GM19193 (cell line): ENCODE results near the gene DDX10.

Experiments used
- POLR2A ChIP-seq: IDR thresholded peaks from 4 replicates; pipeline ENCODE4 v1.6.1; 2011; ENCODE audit not compliant: insufficient read depth, insufficient read length; ENCODE audit errors: extremely low read depth

The DDX10 gene

GRCh38 chr11:108961095-108961494, 296.2 kb downstream of the DDX10 start:
- no peak for TF ChIP-seq POLR2A

DNA sequence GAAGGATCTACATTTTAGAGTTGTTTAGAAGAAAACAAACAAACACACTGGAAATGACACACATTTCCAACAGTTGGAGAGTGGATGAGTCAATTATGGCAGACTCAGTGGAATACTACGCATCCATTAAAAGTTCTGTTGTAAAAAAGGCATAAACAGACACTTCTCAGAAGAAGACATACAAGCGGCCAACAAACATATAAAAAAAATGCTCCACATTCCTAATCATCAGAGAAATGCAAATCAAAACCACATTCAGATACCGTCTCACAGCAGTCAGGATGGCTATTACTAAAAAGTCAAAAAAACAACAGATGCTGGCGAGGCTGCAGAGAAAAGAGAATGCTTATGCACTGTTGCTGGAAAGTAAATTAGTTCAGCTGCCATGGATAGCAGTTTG, 298.2 kb downstream of the DDX10 start:
- no peak for TF ChIP-seq POLR2A

DNA sequence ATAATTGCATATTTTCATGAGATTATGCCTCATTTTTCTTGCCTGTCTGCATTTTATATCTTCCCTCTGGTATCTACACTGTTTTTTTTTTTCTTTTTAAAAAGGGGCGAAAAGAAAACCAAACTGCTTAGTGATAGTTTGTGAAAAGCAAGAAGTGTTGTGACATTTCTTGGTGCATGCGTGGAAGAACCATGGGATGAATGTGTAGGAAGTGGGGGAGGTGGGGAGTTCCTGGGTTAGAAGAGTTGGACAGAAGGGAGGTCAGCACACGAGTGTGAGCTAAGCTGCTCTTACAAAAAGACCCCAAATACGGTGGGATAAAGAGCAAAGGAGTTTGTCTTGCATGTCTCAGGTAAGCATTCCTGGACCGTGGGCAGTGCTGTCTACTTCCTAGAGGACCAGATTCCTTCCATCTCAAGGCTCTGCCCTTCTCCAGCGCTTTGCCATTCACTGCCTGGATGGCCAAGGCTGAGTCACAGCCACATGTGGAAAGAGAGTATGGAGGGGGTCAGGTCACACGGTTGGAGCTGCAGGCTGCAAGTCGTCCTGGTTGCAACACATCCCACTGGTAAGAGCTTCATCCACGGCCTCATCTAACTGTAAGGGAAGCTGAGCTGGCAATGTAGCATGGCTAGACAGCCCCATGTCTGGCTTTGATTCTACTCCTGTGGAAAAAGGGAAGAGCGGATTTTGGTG, 300.6 kb downstream of the DDX10 start:
- no peak for TF ChIP-seq POLR2A

DNA sequence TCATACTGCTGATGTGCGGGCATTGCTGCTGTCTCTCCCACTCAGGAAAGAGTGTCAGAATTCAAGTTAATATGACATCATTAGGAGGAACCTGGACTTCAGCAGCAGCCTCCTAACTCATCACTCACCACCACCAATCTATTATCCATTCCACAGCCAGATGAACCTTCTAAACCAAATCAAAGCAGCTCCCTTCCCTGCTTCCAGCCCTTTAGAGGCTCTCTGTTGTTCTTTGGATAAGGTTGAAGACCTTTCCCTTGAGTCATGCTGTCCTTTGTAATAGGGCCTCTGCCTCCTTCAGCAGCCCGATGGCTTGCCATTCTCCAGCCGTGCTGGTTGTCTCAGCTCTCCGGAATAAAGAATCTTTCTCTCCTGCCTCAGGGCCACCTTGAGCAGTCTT, 301.3 kb downstream of the DDX10 start:
- no peak for TF ChIP-seq POLR2A

- TF ChIP-seq POLR2A, result no peak
Observed at GRCh38 chr11:108966978-108967377, 302.1 kb downstream of the DDX10 start.

DNA sequence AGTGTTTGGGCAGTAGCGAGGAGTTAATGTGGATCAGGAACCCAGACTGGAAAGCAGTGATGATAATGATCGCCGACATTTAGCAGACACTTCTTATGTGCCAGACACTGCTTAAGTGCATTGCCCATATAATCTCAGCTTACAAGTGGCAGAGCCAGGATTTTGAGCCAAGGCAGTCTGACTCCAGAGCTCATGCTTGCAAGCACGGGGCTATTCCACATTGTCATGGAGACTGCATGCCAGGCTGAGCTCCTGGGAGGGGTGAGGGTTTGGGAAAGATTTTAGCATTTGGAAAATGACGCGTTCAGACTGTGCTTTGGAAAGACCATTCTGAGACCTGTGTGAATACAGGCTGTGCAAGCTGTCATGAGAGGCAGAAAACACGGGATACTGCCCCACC, 302.7 kb downstream of the DDX10 start:
- TF ChIP-seq POLR2A, result no peak

GRCh38 chr11:108970221-108970991, 305.5 kb downstream of the DDX10 start:
- no peak for TF ChIP-seq POLR2A

DNA sequence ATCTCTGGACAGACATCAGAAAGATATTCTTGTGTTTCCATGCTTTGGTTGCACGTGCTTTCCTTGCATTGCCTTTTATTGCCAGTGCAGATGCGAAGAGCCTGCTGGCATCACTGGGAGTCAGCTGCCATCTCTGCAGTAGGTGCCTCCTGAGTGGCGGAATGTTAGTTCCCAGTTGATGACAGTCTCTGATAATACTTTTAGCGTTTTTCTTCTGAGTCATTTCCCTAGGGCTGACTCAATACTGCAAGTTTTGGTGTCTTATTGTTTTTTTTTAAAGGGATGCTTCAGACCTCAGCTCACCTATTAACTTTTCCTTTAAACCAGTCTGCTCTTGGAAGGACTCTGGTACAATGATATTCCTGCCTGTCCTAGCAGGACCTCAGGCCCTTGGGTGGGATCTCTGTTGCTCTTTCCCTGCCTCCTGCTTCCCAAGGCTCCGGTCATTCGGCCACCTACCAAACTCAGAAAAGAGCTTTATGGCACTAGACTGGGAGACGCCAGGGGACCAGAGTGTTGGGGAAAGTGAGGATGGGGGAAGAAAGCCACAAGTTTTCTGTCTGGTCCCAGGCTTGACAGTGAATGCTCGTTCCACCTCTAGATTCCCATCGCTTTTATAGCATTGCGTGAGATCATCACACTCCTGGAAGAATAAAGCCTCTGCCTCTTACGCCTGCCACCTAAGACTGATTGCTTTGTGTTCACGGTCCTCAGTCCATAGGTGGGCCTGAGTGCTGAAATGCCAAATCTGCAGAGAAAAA, 308.7 kb downstream of the DDX10 start:
- TF ChIP-seq POLR2A, result no peak

DNA sequence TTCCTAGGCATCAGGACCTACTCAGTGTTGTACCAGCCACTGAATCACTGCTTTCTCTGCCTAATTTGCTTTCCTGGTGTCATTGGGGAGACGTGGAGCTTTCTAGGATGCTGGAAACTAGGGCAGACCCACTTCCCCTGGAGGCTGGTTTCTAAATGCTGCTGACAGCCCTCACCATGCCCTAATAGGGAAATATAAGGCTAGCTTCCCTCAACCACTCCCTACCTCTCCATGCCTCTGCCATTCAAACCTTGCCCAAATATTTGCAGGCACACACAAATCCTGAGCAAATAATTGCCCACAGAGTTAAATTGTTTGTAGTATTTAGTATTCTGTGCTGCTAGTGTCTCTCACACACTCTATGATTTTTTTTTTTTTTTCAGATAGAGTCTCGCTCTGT, 310.2 kb downstream of the DDX10 start:
- TF ChIP-seq POLR2A, result no peak

DNA sequence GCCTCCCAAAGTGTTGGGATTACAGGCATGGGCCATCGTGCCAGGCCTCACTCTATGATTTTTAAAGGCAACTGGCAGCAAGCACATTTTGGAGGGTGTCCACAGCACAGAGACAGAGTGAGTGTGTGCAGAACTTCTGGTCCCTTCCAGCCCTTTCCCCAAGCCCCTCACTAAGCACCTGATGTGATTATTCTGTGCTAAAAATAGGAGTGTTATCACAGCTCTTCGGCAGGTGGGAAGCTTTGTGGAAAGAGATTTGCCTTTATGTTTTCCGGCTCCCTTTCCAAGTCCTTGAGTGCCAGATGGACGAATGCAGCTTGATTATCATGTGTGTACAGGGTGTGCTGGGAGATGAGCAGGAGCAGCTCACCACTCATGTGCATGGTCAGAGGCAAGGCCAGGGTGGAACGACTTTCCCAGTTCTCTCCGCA, 310.8 kb downstream of the DDX10 start:
- no peak for TF ChIP-seq POLR2A

GRCh38 chr11:108983636-108984420, 319.0 kb downstream of the DDX10 start:
- no peak for TF ChIP-seq POLR2A

DNA sequence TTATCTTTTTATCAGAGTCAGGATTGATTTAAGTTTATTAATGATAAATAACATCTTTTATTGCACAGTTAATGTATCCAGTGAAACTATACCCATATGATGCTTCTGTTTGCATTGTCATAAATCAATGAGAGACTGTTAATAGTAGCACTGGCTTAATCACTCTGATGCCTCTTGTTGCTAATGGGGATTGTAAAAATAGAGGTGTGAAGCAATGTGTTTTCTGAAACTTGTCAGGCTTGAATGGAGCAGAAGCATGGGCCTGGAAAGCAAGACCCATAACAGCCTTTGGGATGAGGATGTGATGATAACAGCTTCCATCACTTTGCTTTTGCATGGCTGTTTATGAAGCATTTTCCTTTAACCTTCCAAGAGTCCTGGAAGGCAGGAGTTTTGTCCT, 319.7 kb downstream of the DDX10 start:
- no peak for TF ChIP-seq POLR2A

DNA sequence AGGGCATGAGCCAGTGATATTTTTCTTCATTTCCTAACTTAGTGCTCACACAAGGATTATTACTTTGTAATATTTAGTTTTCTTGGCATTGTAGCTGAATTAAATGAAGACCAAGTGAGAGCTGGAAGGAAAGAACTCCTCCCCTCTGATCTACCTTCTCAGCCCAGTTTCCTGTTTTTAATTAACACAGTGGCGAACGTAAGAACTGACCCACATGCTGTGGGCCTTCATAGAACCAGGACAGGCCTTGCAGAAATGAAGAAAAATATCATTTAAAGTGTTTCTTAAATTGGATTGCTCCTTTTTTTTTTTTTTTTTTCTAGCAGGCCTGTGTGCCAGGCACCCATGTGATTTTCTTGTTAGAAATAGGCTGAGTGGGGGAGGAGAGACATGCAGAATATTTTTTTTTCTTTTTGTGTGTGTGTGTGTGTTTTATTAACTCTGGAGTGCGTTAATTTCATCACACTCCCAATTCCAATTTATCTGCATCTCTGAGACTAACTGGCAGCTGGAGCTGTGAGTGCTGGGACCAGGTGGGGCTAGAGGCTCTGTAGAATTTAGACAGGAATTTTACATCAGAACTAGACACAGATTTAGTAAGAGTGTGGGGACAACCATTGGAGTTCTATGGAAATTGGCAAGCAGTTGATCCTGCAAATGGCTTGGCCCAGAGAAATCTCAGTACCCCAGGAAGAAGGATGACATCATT, 320.5 kb downstream of the DDX10 start:
- no peak for TF ChIP-seq POLR2A

DNA sequence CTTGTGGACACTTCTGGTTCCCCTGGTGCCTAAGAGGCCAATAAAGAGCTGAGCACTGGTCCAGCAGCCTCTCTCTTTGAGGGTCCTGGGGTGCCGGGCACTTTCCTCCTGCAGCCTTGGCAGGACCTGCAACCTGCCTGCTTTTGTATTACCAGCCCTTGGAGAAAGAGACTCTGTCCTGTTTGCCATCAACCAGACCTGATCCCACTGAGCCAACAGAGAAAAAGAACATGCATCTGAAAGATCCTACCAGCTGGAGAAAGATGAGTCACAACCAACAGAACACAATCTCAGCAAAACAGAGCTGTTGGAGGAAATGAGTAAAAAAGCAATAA, 321.0 kb downstream of the DDX10 start:
- TF ChIP-seq POLR2A, result no peak
